SK-N-SH (cell line): ENCODE measurements around the gene PPP1R27. TPM values are rescaled to one million over a fixed set of nuclear protein-coding genes. Genes with fewer than 3 reads are reported as not detected.
A peak's percentile ranks its signal among the peaks of the same experiment; 100 is the strongest.

Experiments
- CTCF ChIA-PET: fragments of 300-600, 350-600 bp; formaldehyde crosslinking; extraction: SDS; loops from one replicate; lab custom pipeline; 2021; lab: Yijun Ruan, JAX
- POLR2A ChIA-PET: fragments of 350-600 bp; sonication (Branson Sonifier 250); formaldehyde crosslinking; extraction: SDS; loops from one replicate; lab custom pipeline; 2020; ENCODE audit warnings: antibody characterized with exemption, inconsistent platforms; lab: Yijun Ruan, JAX
- DNase-seq: peaks from one replicate; pipeline ENCODE4 v3.0.0; 2012
- H2AFZ ChIP-seq: fragments of 200-600 bp; sonication (generic); 2 replicates; pipeline ENCODE4 v1.8.1; 2016; ENCODE audit warnings: antibody characterized with exemption, mild to moderate bottlenecking, low read depth
- H3F3A ChIP-seq: fragments of 200-600 bp; sonication (generic); replicated peaks from 2 replicates; pipeline ENCODE3; 2016; ENCODE audit warnings: antibody characterized with exemption, mild to moderate bottlenecking; ENCODE audit not compliant: insufficient read depth
- H3K27ac ChIP-seq, 2 experiments: fragments of 200-500 bp in 1 of 2; fragments of 200-600 bp in 1 of 2; sonication (Bioruptor generic) in 1 of 2; sonication (generic), shearing (Covaris generic) in 1 of 2; 2 replicates each; pipeline versions ENCODE4 v1.5.1 to v1.6.1; 2014 to 2016; ENCODE audit warnings: low read depth in 2 of 2, inconsistent platforms in 1 of 2, low read length in 1 of 2, mild to moderate bottlenecking in 1 of 2, mixed read lengths in 1 of 2
- H3K27me3 ChIP-seq: fragments of 200-600 bp; sonication (generic), shearing (Covaris generic); 2 replicates; pipeline ENCODE4 v1.6.1; 2016; ENCODE audit warnings: mixed run types; ENCODE audit not compliant: insufficient read depth
- H3K36me3 ChIP-seq, 2 experiments: fragments of 200-500 bp in 1 of 2; fragments of 200-600 bp in 1 of 2; sonication (Bioruptor generic) in 1 of 2; sonication (generic) in 1 of 2; replicated peaks in 1 of 2; 2 replicates each; pipeline versions ENCODE3 to v1.5.1; 2014 to 2016; ENCODE audit warnings: low read length in 1 of 2, mild to moderate bottlenecking in 1 of 2; ENCODE audit not compliant: insufficient read depth in 2 of 2, control insufficient read depth in 1 of 2
- H3K4me1 ChIP-seq, 2 experiments: fragments of 200-500 bp in 1 of 2; fragments of 200-600 bp in 1 of 2; sonication (Bioruptor generic) in 1 of 2; sonication (generic), shearing (Covaris generic) in 1 of 2; 2 replicates each; pipeline versions ENCODE4 v1.5.1 to v1.6.1; 2014 to 2016; ENCODE audit warnings: low read depth in 1 of 2, low read length in 1 of 2, mixed run types in 1 of 2; ENCODE audit not compliant: insufficient read depth in 2 of 2, control insufficient read depth in 1 of 2
- H3K4me2 ChIP-seq: fragments of 200-600 bp; sonication (generic), shearing (Covaris generic); 2 replicates; pipeline ENCODE4 v1.6.1; 2017; ENCODE audit warnings: mixed run types
- H3K4me3 ChIP-seq, 2 experiments: fragments of 200-500 bp in 1 of 2; fragments of 200-600 bp in 1 of 2; sonication (Bioruptor generic) in 1 of 2; sonication (generic), shearing (Covaris generic) in 1 of 2; 2 replicates each; pipeline versions ENCODE4 v1.5.1 to v1.8.1; 2014 to 2016; ENCODE audit warnings: low read depth in 2 of 2, inconsistent platforms in 1 of 2, low read length in 1 of 2, mild to moderate bottlenecking in 1 of 2, mixed read lengths in 1 of 2, moderate library complexity in 1 of 2
- H3K79me2 ChIP-seq: fragments of 200-600 bp; sonication (generic); 2 replicates; pipeline ENCODE4 v1.8.1; 2017; ENCODE audit warnings: mild to moderate bottlenecking; ENCODE audit not compliant: insufficient read depth
- H3K9ac ChIP-seq: fragments of 200-600 bp; sonication (generic); 2 replicates; pipeline ENCODE4 v1.6.1; 2017; ENCODE audit warnings: mixed run types
- H3K9me2 ChIP-seq: fragments of 200-600 bp; sonication (generic); 2 replicates; pipeline ENCODE4 v1.6.1; 2017; ENCODE audit warnings: mixed run types
- H3K9me3 ChIP-seq: fragments of 200-600 bp; sonication (generic); 2 replicates; pipeline ENCODE4 v1.6.1; 2017; ENCODE audit warnings: mixed run types, mild to moderate bottlenecking, moderate library complexity
- H4K20me1 ChIP-seq: fragments of 200-600 bp; sonication (generic); 2 replicates; pipeline ENCODE4 v1.6.1; 2017; ENCODE audit warnings: mild to moderate bottlenecking, mixed run types; ENCODE audit not compliant: insufficient read depth
- CHD2 ChIP-seq: fragments of 150-350 bp; IDR thresholded peaks from 2 replicates; pipeline ENCODE4 v1.6.1; 2018; ENCODE audit warnings: low read length; ENCODE audit not compliant: partially characterized antibody
- EZH2phosphoT487 ChIP-seq: fragments of 200-600 bp; sonication (generic); IDR thresholded peaks from 2 replicates; pipeline ENCODE4 v1.6.1; 2017; ENCODE audit warnings: low read depth, mixed run types, mild to moderate bottlenecking, antibody characterized with exemption, moderate library complexity, borderline replicate concordance
- FOSL2 ChIP-seq: IDR thresholded peaks from 2 replicates; pipeline ENCODE4 v1.4.0; 2012; ENCODE audit warnings: low read depth, mild to moderate bottlenecking, moderate library complexity, borderline replicate concordance
- FOXM1 ChIP-seq: IDR thresholded peaks from 2 replicates; pipeline ENCODE4 v1.4.0; 2012; ENCODE audit warnings: low read depth, mild to moderate bottlenecking
- JUND ChIP-seq: IDR thresholded peaks from 2 replicates; pipeline ENCODE4 v1.4.0; 2012
- RAD21 ChIP-seq: IDR thresholded peaks from 2 replicates; pipeline ENCODE4 v1.6.1; 2012; ENCODE audit warnings: mild to moderate bottlenecking, low read length
- TAF1 ChIP-seq: IDR thresholded peaks from 2 replicates; pipeline ENCODE4 v1.6.1; 2012; ENCODE audit warnings: low read depth, mild to moderate bottlenecking, low read length, moderate library complexity, borderline replicate concordance
- TCF12 ChIP-seq: IDR thresholded peaks from 2 replicates; pipeline ENCODE4 v1.4.0; 2012
- YY1 ChIP-seq: IDR thresholded peaks from 2 replicates; pipeline ENCODE4 v1.4.0; 2012; ENCODE audit warnings: low read depth, mild to moderate bottlenecking
- WGBS: methylation state at CpG from one replicate; pipeline ENCODE4 v1.1.6; 2017; ENCODE audit warnings: low lambda C conversion rate; 5-methylcytosine and 5-hydroxymethylcytosine counted together
- polyA plus RNA-seq, 3 experiments: library from polyadenylated mRNA; depleted of rRNA; stranded (reverse); fragments of >200 nt; gene quantifications; 2 replicates each; pipeline ENCODE4 v1.2.3, GENCODE V29; 2012
- TF ChIP-seq, protein P1 (sequence below): fragments of 200-600 bp; sonication (generic); IDR thresholded peaks from 2 replicates; pipeline ENCODE4 v1.6.1; 2017; ENCODE audit warnings: antibody characterized with exemption, mild to moderate bottlenecking, moderate library complexity
- TF ChIP-seq, protein P2 (sequence below): IDR thresholded peaks from 2 replicates; pipeline ENCODE4 v1.4.0; 2012; ENCODE audit warnings: low read depth, borderline replicate concordance
- TF ChIP-seq, protein P3 (sequence below): IDR thresholded peaks from 2 replicates; pipeline ENCODE4 v1.4.0; 2012; ENCODE audit warnings: low read depth
- TF ChIP-seq, protein P4 (sequence below): IDR thresholded peaks from 2 replicates; pipeline ENCODE4 v1.4.0; 2012; ENCODE audit warnings: low read depth, borderline replicate concordance

Gene PPP1R27
- polyA plus RNA-seq, 1 of the 3 experiments (the other 2 are of a cell fraction) = 0.07 TPM

DNA sequence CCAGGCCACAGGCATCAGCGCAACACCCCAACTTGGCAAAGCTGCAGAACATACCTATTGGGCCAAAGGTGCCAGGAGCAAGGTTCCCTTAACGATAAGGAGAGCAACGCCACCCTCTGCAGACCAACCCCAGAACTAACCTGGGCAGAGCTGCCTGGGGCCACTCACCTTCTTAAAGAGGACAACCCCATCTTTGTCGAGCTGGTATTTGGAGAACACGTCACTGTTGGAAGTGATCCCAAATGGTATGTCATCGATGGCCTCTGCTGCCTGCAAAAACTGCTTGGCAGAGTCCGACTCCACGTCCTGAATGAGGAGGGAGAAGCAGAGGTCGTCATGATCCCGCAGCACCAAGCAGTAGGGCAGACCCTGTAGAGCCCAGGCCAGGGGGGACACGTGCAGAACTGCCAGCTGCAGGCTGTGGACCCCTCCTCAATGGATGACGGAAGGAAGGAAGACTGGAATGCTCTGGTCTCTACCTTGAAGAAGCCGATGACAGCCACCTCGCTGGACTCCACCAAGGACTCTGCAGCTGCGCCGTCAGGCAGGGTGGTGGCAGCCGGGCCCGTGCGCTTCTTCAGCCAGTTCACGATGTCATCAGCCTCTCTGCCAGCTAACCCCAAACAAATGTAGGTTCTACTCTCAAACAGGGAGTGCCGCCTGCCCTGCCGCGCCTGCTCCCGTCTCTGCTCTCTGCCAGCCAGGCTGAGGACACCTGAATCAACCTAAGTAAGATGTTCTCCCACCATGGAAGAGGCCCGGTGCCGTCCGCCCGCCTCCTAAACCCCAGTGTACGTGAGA, 20.3 kb upstream of the PPP1R27 start:
- Histone ChIP-seq H3K79me2 (peaks cover 98% of the 10 kb centered on the region), H3K4me1 (peaks cover 17 to 18% of the 10 kb centered on the region in 2 experiments), H3K36me3 (peaks cover 53 to 74% of the 10 kb centered on the region in 2 experiments), H3K27me3 (no peaks in the 10 kb centered on the region), H3K4me2 (no peak overlapping the region), H2AFZ (no peak overlapping the region), H3K4me3 (no peak overlapping the region), H3K27ac (no peak overlapping the region), H3K9me3 (no peaks in the 10 kb centered on the region), H3F3A (peaks cover 13% of the 10 kb centered on the region), H3K9ac (no peak overlapping the region), H4K20me1 (peaks cover 73% of the 10 kb centered on the region), H3K9me2 (no peaks in the 10 kb centered on the region)
- no peak for TF ChIP-seq FOSL2
- TF ChIP-seq, protein P1, sequence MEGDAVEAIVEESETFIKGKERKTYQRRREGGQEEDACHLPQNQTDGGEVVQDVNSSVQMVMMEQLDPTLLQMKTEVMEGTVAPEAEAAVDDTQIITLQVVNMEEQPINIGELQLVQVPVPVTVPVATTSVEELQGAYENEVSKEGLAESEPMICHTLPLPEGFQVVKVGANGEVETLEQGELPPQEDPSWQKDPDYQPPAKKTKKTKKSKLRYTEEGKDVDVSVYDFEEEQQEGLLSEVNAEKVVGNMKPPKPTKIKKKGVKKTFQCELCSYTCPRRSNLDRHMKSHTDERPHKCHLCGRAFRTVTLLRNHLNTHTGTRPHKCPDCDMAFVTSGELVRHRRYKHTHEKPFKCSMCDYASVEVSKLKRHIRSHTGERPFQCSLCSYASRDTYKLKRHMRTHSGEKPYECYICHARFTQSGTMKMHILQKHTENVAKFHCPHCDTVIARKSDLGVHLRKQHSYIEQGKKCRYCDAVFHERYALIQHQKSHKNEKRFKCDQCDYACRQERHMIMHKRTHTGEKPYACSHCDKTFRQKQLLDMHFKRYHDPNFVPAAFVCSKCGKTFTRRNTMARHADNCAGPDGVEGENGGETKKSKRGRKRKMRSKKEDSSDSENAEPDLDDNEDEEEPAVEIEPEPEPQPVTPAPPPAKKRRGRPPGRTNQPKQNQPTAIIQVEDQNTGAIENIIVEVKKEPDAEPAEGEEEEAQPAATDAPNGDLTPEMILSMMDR = 0 out of 2 replicates have a peak, but pooled peaks have one; percentile 14
- TF ChIP-seq, protein P2, sequence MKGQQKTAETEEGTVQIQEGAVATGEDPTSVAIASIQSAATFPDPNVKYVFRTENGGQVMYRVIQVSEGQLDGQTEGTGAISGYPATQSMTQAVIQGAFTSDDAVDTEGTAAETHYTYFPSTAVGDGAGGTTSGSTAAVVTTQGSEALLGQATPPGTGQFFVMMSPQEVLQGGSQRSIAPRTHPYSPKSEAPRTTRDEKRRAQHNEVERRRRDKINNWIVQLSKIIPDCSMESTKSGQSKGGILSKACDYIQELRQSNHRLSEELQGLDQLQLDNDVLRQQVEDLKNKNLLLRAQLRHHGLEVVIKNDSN = no peak
- TF ChIP-seq, protein P3, sequence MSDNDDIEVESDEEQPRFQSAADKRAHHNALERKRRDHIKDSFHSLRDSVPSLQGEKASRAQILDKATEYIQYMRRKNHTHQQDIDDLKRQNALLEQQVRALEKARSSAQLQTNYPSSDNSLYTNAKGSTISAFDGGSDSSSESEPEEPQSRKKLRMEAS = no peak
- TF ChIP-seq CHD2 = no peak
- 0 out of 2 replicates have a peak, but pooled peaks have one; percentile 22 for TF ChIP-seq RAD21
- TF ChIP-seq FOXM1 = no peak
- TF ChIP-seq TCF12 = no peak
- TF ChIP-seq YY1 = no peak
- POLR2A ChIA-PET = interaction anchor here (0.6 to 2.1 kb wide), 3 partner anchors 11 to 39 kb away, joined by 3 to 8 read pairs (median 3); partner anchors contain the start of gene MCRIP1
- CTCF ChIA-PET = interaction anchor here (0.8 to 1.8 kb wide), 11 partner anchors 14 to 176 kb away, joined by 3 to 9 read pairs (median 4); partner anchors contain the start of gene PPP1R27
- WGBS = 97% methylated on average over 29 of the region's 29 CpGs
- peak; percentile 39 for DNase-seq

DNA sequence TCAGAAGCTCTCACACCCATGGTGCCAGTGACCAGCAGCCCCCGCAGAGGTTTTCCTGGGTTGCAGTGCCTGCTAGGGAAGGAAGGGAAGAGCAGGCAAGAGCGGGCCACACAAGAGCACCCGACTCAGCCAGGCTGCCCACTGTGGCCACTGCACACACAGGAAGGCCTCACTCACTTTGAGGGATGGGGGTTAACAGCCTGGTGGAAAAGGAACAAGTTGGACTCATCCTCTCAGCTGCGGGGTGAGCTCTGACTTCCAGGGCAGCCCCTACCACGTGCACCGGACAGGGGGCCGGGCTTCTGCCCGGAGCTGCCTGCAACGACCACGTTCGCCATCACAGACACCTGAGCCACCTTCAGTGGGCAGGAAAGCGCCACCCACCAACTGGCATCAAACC, 17.4 kb upstream of the PPP1R27 start:
- Histone ChIP-seq H3K9ac (no peak overlapping the region), H3K79me2 (peaks cover 73% of the 10 kb centered on the region)
- POLR2A ChIA-PET = no interaction called here

More for the DNA sequence above, 17.4 kb upstream of the PPP1R27 start:
- CTCF ChIA-PET = interaction anchor here (0.7 to 2.3 kb wide), 7 partner anchors 9 to 114 kb away, joined by 3 to 8 read pairs (median 4); no protein-coding TSS in a partner anchor
- TF ChIP-seq, protein P1 = no peak
- TF ChIP-seq, protein P4, sequence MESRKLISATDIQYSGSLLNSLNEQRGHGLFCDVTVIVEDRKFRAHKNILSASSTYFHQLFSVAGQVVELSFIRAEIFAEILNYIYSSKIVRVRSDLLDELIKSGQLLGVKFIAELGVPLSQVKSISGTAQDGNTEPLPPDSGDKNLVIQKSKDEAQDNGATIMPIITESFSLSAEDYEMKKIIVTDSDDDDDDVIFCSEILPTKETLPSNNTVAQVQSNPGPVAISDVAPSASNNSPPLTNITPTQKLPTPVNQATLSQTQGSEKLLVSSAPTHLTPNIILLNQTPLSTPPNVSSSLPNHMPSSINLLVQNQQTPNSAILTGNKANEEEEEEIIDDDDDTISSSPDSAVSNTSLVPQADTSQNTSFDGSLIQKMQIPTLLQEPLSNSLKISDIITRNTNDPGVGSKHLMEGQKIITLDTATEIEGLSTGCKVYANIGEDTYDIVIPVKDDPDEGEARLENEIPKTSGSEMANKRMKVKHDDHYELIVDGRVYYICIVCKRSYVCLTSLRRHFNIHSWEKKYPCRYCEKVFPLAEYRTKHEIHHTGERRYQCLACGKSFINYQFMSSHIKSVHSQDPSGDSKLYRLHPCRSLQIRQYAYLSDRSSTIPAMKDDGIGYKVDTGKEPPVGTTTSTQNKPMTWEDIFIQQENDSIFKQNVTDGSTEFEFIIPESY = no peak
- TF ChIP-seq JUND (no peak), TAF1 (no peak), EZH2phosphoT487 (no peak)
- no peak overlapping the region for H3K4me3 ChIP-seq
- H3K36me3 ChIP-seq = peaks cover 46 to 81% of the 10 kb centered on the region in 2 experiments
- H3K27me3 ChIP-seq = no peaks in the 10 kb centered on the region
- no peak overlapping the region for H2AFZ ChIP-seq
- no peaks in the 10 kb centered on the region; a peak in 1 of 4 replicates for H3K4me1 ChIP-seq
- H4K20me1 ChIP-seq = peaks cover 48% of the 10 kb centered on the region
- DNase-seq = no peak
- no peaks in the 10 kb centered on the region for H3K9me3 ChIP-seq
- no peaks in the 10 kb centered on the region for H3K9me2 ChIP-seq
- H3K4me2 ChIP-seq = no peak overlapping the region
- 94% methylated on average over 12 of the region's 12 CpGs for WGBS
- no peak overlapping the region for H3K27ac ChIP-seq
- H3F3A ChIP-seq = peaks cover 32% of the 10 kb centered on the region
